Right ventricle myocardium superior (tissue), 1 donor: ENCODE data around the gene PSMD12. TPM values are rescaled to one million over a fixed set of nuclear protein-coding genes. Genes with fewer than 3 reads are reported as not detected.
"Not testable (repeated sequence)": the region's sequence is repeated elsewhere in the genome, so short reads cannot be mapped to it uniquely, and the experiment has no call there.

ENCODE experiments used
- ATAC-seq: fragments of 200-7000 bp; cut with Tn5 transposase; one replicate; pipeline ENCODE4 v1.9.1; 2020; ENCODE audit warnings: mild to moderate bottlenecking; ENCODE audit not compliant: poor library complexity
- DNase-seq: peaks from one replicate; pipeline ENCODE4 v3.0.0-alpha.2; 2020
- intact Hi-C: fragments of 100-400 bp; cut with DNase I; formaldehyde crosslinking; loops from one replicate; pipeline ENCODE4 v1.11.2; 2022
- total RNA-seq: library from RNA; stranded (reverse); fragmentation: NEBNext Ultra II Directional; extraction: Animal tissue kit (Norgen Biotek cat#: 25700); gene quantifications from one replicate; pipeline ENCODE4 v1.2.1, GENCODE V29; 2021
- donor health status: DM: no; HTN: yes; CAD: no; lungs with severe emphysema.

PSMD12 gene
- total RNA-seq, 1 donor from 2014 or later = 42.6 TPM

DNA sequence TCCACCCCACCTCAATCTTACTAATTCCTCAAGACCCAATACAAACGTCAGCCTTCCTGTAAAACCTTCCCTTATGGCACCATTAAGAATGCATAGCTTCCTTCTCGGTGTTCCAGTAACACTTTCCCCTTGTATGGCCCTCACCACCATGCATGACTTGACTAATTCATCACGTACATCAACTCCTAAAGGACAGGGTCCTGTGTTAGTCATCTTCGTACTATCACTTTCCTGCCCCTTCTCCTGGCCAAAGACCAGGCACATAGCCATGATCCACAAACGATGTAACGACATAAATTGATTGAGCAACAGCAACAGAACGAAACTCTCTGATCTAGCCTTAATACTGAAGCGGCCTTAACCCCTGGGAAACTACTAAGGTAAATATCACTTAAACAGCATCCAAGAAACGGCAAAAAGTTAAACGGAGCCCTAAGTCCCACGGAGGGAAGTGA lies 612 bp downstream of the PSMD12 start:
- peak; percentile 8 for ATAC-seq
- intact Hi-C loops = no loop called here

DNA sequence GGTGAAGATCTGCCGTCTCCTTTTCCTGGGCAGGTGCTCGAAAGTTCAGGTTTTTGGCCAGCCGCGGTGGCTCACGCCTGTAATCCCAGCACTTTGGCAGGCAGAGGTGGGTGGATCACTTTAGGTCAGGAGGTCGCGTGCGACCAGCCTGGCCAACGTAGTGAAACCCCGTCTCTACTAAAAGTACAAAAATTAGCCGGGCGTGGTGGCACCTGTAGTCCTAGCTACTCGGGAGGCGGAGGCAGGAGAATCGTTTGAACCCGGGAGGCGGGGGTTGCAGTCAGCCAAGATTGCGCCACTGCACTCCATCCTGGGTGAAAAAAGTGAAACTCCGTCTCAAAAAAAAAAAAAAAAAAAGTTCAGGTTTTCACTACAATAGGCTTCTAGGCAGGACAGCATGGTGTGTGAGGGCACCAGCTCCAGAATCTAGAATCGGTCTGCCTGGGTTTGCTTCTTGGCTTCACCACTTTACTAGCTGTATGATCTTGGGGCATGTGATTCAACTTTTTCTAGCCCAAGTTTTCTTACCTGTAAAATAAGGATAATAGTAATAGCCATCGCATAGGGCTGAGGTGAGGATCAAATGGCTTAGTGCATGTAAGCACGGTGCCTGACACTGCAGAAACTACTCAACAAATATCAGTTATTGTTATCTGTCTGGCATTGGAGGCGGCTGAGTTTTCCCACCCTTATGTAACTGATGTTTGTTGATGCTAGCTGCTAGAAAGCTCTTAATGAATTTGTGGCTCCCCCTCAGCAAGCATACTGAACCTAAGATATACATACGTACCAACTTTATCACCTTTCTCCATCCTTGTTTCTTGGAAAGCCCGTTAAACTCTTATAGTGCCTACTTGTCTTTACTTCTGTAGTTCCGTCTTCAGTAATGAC lies 1.3 kb downstream of the PSMD12 start:
- ATAC-seq (no peak), DNase-seq (no peak)

More for the DNA sequence above, 612 bp downstream of the PSMD12 start:
- no peak for DNase-seq

DNA sequence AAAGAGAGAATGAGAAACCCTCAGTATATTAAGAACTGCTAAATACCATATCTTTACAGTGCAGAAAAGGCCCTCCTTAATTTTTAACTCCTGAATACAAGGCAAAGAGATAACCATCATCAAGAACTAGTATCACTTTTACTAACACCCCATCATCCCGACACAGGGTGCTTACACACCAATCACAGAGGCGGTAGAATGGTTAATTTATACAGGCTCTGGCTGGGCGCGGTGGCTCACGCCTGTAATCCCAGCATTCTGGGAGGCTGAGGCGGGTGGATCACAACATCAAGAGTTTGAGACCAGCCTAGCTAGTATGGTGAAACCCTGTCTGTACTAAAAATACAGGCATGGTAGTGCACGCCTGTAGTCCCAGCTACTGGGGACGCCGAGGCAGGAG lies 4.2 kb downstream of the PSMD12 start:
- ATAC-seq = no peak
- no peak for DNase-seq
- intact Hi-C loops = no loop called here

More for the DNA sequence above, 1.3 kb downstream of the PSMD12 start:
- intact Hi-C loops = no loop called here

GRCh38 chr17:67360880-67361279 lies 5.5 kb downstream of the PSMD12 start:
- DNase-seq (no peak), ATAC-seq (no peak)
- intact Hi-C loops = no loop called here

GRCh38 chr17:67359960-67360791 lies 6.2 kb downstream of the PSMD12 start:
- ATAC-seq (peak; percentile 36), DNase-seq (no peak)
- intact Hi-C loops = no loop called here

GRCh38 chr17:67358612-67359011 lies 7.8 kb downstream of the PSMD12 start:
- ATAC-seq = no peak
- intact Hi-C loops = no loop called here

GRCh38 chr17:67353929-67354574 lies 12.3 kb downstream of the PSMD12 start:
- no peak for DNase-seq
- intact Hi-C loops = no loop called here
- peak; percentile 29 for ATAC-seq

More at GRCh38 chr17:67358612-67359011, 7.8 kb downstream of the PSMD12 start:
- DNase-seq = no peak

DNA sequence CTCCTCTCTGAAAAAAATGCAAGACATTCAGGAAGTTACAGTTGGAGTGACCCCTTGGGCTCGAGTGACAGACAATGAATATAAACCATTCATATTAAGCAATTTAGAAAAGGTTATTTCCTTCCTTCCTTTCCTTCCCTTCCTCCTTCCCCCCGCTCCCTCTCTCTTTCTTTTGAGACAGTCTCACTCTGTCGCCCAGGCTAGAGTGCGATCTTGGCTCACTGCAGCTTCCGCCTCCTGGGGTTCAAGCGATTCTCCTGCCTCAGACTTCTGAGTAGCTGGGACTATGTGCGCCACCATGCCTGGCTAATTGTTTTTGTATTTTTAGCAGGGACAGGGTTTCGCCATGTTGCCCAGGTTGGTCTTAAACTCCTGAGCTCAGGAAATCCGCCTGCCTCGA lies 13.2 kb downstream of the PSMD12 start:
- DNase-seq (no peak), ATAC-seq (no peak)
- intact Hi-C loops = no loop called here

GRCh38 chr17:67349420-67349819 lies 17.0 kb downstream of the PSMD12 start:
- no peak for ATAC-seq

GRCh38 chr17:67347826-67348225 lies 18.6 kb downstream of the PSMD12 start:
- intact Hi-C loops = no loop called here
- DNase-seq (no peak), ATAC-seq (no peak)

More at GRCh38 chr17:67349420-67349819, 17.0 kb downstream of the PSMD12 start:
- no peak for DNase-seq
- intact Hi-C loops = no loop called here

- DNase-seq (no peak), ATAC-seq (no peak)
- intact Hi-C loops = no loop called here
Measured at GRCh38 chr17:67343237-67343636, 23.1 kb downstream of the PSMD12 start.

DNA sequence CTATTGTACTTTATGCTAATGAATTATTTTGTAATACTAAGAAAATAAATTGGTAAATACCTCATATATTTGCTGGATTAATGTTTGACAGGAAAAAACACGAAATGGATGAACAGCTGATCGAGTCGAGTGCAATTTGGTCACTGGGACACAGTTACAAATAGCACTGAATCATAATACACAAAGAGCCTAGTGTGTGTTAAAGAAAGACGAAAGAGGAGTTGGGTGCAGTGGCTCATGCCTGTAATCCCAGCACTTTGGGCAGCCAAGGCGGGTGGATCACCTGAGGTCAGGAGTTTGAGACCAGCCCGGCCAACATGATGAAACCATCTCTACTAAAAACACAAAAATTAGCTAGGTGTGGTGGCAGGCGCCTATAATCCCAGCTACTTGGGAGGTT lies 28.0 kb downstream of the PSMD12 start:
- intact Hi-C loops, ATAC-seq, DNase-seq: not testable (repeated sequence)

DNA sequence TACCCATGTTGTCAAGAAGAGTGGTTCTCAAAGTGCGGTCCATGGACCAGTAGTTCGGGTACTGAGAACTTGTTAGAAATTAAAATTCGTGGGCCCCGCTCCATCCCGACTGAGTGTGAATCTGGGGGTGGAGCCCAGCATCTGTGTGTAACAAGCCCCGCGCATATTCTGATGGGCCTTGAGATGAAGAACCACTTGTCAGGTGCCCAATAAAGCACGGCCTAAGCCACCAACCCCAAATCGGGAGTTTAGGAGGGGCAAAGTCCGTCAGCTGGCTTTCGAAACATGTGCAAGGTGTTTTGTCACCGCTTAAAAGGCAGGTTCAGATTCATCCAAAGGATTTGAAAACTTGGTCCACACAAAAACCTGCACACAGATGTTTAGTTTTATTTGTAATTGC lies 29.5 kb downstream of the PSMD12 start:
- intact Hi-C loops = no loop called here
- DNase-seq = no peak
- no peak for ATAC-seq

- DNase-seq (no peak), ATAC-seq (no peak)
- intact Hi-C loops = no loop called here
Measured at GRCh38 chr17:67335245-67335835, 31.0 kb downstream of the PSMD12 start.

GRCh38 chr17:67332162-67332508 lies 34.2 kb downstream of the PSMD12 start:
- intact Hi-C loops, ATAC-seq: not testable (repeated sequence)

GRCh38 chr17:67331381-67332161 lies 34.8 kb downstream of the PSMD12 start:
- DNase-seq, intact Hi-C loops: not testable (repeated sequence)

More at GRCh38 chr17:67332162-67332508, 34.2 kb downstream of the PSMD12 start:
- DNase-seq = not testable (repeated sequence)

DNA sequence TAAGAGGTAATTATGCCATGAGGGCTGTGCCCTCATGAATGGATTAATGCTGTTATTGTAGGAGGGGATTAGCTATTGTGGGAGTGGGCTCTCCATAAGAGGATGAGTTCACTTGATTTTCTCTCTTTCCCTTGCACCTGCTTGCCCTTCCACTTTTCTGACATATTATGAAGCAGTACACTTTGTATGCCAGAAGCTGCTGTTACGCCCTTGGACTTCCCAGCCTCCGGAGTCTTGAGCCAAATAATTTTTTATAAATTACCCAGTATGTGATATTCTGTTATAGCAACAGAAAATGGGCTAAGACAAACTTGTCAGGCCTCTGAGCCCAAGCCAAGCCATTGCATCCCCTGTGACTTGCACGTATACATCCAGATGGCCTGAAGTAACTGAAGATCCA lies 38.4 kb downstream of the PSMD12 start:
- intact Hi-C loops = no loop called here
- no peak for DNase-seq
- no peak for ATAC-seq

More at GRCh38 chr17:67331381-67332161, 34.8 kb downstream of the PSMD12 start:
- ATAC-seq = not testable (repeated sequence)
